ENCODE results near the gene MYL2.

DNA sequence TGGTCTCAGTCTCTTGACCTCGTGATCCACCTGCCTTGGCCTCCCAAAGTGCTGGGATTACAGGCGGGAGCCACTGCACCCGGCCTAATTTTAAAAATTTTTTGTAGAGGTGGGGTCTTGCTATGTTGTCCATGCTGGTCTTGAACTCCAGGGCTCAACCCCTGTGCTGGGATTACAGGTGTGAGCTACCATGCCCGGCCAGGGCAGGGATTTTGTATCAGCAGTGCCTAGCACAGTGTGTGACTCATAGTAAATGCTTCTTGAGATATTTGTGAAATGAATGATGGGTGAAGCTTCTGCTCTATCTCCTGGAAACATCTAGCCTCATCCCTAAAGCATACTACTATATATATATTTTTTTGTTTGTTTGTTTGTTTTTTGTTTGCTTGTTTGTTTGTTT lies 37.1 kb downstream of the MYL2 start:
- TF ChIP-seq, protein P1, sequence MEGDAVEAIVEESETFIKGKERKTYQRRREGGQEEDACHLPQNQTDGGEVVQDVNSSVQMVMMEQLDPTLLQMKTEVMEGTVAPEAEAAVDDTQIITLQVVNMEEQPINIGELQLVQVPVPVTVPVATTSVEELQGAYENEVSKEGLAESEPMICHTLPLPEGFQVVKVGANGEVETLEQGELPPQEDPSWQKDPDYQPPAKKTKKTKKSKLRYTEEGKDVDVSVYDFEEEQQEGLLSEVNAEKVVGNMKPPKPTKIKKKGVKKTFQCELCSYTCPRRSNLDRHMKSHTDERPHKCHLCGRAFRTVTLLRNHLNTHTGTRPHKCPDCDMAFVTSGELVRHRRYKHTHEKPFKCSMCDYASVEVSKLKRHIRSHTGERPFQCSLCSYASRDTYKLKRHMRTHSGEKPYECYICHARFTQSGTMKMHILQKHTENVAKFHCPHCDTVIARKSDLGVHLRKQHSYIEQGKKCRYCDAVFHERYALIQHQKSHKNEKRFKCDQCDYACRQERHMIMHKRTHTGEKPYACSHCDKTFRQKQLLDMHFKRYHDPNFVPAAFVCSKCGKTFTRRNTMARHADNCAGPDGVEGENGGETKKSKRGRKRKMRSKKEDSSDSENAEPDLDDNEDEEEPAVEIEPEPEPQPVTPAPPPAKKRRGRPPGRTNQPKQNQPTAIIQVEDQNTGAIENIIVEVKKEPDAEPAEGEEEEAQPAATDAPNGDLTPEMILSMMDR (IDR thresholded peaks at IDR 0.05), result no peak
- TF ChIP-seq POLR2A (IDR thresholded peaks at IDR 0.05; ENCODE audit: low read length) (no peak), RCOR1 (IDR thresholded peaks at IDR 0.05; ENCODE audit: low read depth, low read length) (no peak), RAD21 (conservative IDR thresholded peaks at IDR 0.05 in 1 of 2, IDR thresholded peaks at IDR 0.05 in 1 of 2) (no peak), MAFK (IDR thresholded peaks at IDR 0.05; ENCODE audit: partially characterized antibody) (no peak), EP300 (IDR thresholded peaks at IDR 0.05) (no peak), GATA3 (IDR thresholded peaks at IDR 0.05; ENCODE audit: borderline replicate concordance) (no peak), RFX5 (IDR thresholded peaks at IDR 0.05) (no peak), SMC3 (IDR thresholded peaks at IDR 0.05) (no peak), CBX2 (IDR thresholded peaks at IDR 0.05; ENCODE audit: borderline replicate concordance, low read depth) (no peak), PHF8 (IDR thresholded peaks at IDR 0.05; ENCODE audit: borderline replicate concordance, low read depth) (no peak), KDM5A (IDR thresholded peaks at IDR 0.05) (no peak)
- TF ChIP-seq, protein P2, sequence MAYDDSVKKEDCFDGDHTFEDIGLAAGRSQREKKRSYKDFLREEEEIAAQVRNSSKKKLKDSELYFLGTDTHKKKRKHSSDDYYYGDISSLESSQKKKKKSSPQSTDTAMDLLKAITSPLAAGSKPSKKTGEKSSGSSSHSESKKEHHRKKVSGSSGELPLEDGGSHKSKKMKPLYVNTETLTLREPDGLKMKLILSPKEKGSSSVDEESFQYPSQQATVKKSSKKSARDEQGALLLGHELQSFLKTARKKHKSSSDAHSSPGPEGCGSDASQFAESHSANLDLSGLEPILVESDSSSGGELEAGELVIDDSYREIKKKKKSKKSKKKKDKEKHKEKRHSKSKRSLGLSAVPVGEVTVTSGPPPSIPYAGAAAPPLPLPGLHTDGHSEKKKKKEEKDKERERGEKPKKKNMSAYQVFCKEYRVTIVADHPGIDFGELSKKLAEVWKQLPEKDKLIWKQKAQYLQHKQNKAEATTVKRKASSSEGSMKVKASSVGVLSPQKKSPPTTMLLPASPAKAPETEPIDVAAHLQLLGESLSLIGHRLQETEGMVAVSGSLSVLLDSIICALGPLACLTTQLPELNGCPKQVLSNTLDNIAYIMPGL (CRISPR knock-in tag; IDR thresholded peaks at IDR 0.05; ENCODE audit: borderline replicate concordance), result no peak
- TF ChIP-seq, protein P3, sequence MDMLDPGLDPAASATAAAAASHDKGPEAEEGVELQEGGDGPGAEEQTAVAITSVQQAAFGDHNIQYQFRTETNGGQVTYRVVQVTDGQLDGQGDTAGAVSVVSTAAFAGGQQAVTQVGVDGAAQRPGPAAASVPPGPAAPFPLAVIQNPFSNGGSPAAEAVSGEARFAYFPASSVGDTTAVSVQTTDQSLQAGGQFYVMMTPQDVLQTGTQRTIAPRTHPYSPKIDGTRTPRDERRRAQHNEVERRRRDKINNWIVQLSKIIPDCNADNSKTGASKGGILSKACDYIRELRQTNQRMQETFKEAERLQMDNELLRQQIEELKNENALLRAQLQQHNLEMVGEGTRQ (IDR thresholded peaks at IDR 0.05), result no peak
